GM12801 (cell line): ENCODE measurements around the gene OR5M8.

Experiments used
- TF ChIP-seq, protein P1 (sequence below): IDR thresholded peaks from one replicate; pipeline ENCODE4 v1.5.1; 2011; ENCODE audit warnings: control low read depth; ENCODE audit not compliant: insufficient read length; ENCODE audit errors: extremely low read depth

OR5M8 gene

GRCh38 chr11:56491270-56491669 lies at the start of gene OR5M8:
OR5M8 (minus strand) TSS chr11:56491370; CDS start chr11:56491370, 0 bp downstream.
- TF ChIP-seq, protein P1, sequence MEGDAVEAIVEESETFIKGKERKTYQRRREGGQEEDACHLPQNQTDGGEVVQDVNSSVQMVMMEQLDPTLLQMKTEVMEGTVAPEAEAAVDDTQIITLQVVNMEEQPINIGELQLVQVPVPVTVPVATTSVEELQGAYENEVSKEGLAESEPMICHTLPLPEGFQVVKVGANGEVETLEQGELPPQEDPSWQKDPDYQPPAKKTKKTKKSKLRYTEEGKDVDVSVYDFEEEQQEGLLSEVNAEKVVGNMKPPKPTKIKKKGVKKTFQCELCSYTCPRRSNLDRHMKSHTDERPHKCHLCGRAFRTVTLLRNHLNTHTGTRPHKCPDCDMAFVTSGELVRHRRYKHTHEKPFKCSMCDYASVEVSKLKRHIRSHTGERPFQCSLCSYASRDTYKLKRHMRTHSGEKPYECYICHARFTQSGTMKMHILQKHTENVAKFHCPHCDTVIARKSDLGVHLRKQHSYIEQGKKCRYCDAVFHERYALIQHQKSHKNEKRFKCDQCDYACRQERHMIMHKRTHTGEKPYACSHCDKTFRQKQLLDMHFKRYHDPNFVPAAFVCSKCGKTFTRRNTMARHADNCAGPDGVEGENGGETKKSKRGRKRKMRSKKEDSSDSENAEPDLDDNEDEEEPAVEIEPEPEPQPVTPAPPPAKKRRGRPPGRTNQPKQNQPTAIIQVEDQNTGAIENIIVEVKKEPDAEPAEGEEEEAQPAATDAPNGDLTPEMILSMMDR, result no peak

DNA sequence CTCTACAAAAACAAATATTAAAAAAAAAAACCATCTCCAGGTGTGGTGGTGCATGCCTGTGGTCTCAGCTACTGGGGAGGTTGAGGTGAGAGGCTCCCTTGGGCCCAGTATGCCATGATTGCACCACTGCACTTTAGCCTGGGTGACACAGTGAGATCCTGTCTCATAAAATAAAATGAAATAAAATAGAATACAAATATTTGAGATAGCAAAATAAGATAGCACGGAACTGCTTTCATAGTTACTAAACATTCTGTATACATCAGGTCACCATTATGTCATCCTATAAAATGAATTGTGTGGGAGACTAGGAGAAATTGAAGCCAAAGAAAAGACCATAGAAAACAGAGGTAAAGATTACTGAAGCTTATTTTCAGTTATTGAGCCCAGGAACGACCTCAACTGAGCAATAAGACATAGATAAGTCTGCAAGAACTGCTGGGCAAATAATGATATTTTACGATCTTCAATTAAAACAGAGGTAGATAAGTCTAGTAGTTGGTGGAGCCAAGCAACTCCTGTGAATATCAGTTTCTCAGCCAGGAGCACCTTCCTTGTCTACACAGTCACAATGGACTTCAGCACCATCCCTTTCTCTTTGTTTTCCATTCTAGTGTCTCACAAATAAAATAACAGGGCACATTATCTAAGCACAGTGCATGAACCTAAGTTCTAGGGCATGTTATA lies 42.0 kb upstream of the OR5M8 start:
- TF ChIP-seq, protein P1, result no peak

DNA sequence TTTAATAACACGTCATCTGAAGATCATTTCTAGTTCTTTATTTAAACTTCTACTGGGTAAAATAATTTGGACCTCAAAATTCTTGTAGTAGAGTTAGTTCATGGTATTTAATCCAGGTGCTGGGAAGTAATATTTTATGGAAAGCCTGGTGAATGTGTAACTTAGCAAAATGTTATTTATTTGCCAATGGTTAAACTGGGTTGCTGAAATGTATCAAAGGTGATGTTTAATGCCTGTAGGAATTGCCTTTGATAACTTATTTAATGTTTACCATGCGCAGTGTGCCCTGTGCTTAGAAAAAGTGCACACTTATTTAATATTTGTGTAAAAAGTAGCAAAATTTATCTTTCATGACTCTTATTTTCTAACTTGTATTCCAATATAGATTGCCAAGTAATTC lies 40.7 kb upstream of the OR5M8 start:
- TF ChIP-seq, protein P1, result no peak

GRCh38 chr11:56522008-56522407 lies 30.8 kb upstream of the OR5M8 start:
- TF ChIP-seq, protein P1, result no peak

- TF ChIP-seq, protein P1, result no peak
Observed at GRCh38 chr11:56513280-56513679, 22.1 kb upstream of the OR5M8 start.

DNA sequence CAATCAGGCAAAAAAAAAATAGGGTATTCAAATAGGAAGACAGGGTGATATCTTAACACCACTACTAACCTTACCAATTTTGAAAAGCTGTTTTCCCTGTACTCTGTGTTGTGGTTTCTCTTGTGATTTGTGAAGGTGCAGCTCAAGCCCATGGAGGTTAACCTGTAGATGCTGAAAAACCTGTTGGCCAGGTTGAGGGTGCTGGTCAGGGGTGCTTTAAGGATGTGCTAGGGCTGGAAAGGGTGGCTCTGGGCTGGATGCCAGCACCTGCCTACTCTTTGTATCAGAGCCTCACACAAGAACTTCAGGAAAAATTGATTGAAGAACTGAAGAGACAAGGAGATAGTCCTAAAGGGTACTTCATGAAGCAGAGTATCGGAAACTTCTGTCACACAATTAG lies 18.3 kb upstream of the OR5M8 start:
- TF ChIP-seq, protein P1, result no peak

DNA sequence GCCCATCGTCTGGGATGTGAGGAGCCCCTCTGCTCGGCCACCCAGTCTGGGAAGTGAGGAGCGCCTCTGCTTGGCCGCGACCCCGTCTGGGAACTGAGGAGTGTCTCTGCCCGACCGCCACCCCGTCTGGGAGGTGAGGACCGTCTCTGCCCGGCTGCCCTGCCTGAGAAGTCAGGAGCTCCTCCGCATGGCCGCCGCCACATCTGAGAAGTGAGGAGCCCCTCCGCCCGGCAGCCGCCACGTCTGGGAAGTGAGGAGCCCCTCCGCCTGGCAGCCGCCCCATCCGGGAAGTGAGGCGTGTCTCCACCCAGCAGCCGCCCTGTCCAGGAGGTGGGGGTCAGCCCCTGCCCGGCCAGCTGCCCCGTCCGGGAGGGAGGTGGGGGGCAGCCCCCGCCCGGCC lies 5.8 kb upstream of the OR5M8 start:
- TF ChIP-seq, protein P1, result no peak
